ENCODE measurements around the gene INSR. TPM values are rescaled to one million over a fixed set of nuclear protein-coding genes. Genes with fewer than 3 reads are reported as not detected.

The INSR gene
- total and polyA plus RNA-seq, 7 experiments from 2014 or later: 0.29 to 9.9 (median 2.7) TPM

DNA sequence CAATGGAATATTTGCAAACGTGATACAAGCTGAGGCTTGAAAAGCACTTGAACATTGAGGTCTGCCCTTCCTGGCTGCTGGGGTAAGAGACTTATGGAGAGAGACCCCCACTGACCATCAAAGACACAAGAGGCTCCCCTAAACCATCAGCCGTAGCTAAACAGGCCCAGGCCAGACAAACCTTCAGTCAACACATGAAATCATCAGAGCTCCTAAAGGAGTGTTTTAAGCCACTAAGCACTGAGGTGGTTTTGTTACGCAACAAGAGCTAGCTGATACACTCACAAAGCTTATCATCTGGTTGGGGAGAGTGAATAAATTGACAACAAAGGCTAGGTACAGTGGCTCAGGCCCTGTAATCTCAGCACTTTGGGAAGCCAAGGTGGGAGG, 114.3 kb downstream of the INSR start:
- CTCF ChIA-PET: interaction anchor here (0.6 to 0.9 kb wide), 2 partner anchors 14 to 92 kb away, joined by 3 read pairs; no protein-coding TSS in a partner anchor

GRCh38 chr19:7177926-7178325, 116.3 kb downstream of the INSR start:
- Mint-ChIP-seq H3K27ac (no peak overlapping the region), H3K4me1 (peaks cover 4 to 16% (median 11%) of the 10 kb centered on the region in 7 donors), H3K36me3 (no peaks in the 10 kb centered on the region), H3K9me3 (peaks cover 0 to 2% (median 0%) of the 10 kb centered on the region in 11 donors), H3K4me3 (no peak overlapping the region), H3K27me3 (no peaks in the 10 kb centered on the region)
- Histone ChIP-seq H3K4me3 (ENCODE audit: low read length) (no peak overlapping the region), H3K4me1 (ENCODE audit: control insufficient read depth in 2 of 2, insufficient read depth in 2 of 2, low read length in 2 of 2) (peaks cover 4 to 8% of the 10 kb centered on the region in 2 donors), H3K27ac (ENCODE audit: low read depth, low read length) (no peak overlapping the region), H3K9me3 (ENCODE audit: control insufficient read depth in 2 of 3, low read length in 3 of 3) (no peaks in the 10 kb centered on the region), H3K27me3 (ENCODE audit: control insufficient read depth in 2 of 2, insufficient read depth in 2 of 2, low read length in 2 of 2) (no peaks in the 10 kb centered on the region), H3K36me3 (ENCODE audit: control insufficient read depth in 2 of 3, insufficient read depth in 3 of 3, low read length in 3 of 3) (no peaks in the 10 kb centered on the region)
- POLR2A ChIA-PET: interaction anchor here (0.6 kb wide), 1 partner anchor 162 kb away, joined by 3 read pairs; no protein-coding TSS in a partner anchor
- no peak for ATAC-seq
- intact Hi-C loops (cut with micrococcal nuclease): no loop called here
- CTCF ChIA-PET: no interaction called here
- DNase-seq: no peak

More for the DNA sequence above, 114.3 kb downstream of the INSR start:
- DNase-seq (no peak), ATAC-seq (no peak)
- H3K27ac Mint-ChIP-seq: no peak overlapping the region
- no peaks in the 10 kb centered on the region for H3K27me3 Mint-ChIP-seq
- H3K4me3 Mint-ChIP-seq: no peak overlapping the region
- intact Hi-C loops (cut with micrococcal nuclease): no loop called here
- H3K9me3 Mint-ChIP-seq: peaks cover 0 to 2% (median 0%) of the 10 kb centered on the region in 11 donors
- Histone ChIP-seq H3K27ac (ENCODE audit: low read depth, low read length) (no peak overlapping the region), H3K36me3 (ENCODE audit: control insufficient read depth in 2 of 3, insufficient read depth in 3 of 3, low read length in 3 of 3) (no peaks in the 10 kb centered on the region), H3K9me3 (ENCODE audit: control insufficient read depth in 2 of 3, low read length in 3 of 3) (no peaks in the 10 kb centered on the region), H3K27me3 (ENCODE audit: control insufficient read depth in 2 of 2, insufficient read depth in 2 of 2, low read length in 2 of 2) (no peaks in the 10 kb centered on the region), H3K4me1 (ENCODE audit: control insufficient read depth in 2 of 2, insufficient read depth in 2 of 2, low read length in 2 of 2) (peaks cover 5 to 21% of the 10 kb centered on the region in 2 donors), H3K4me3 (ENCODE audit: low read length) (no peak overlapping the region)
- peaks cover 4 to 26% (median 17%) of the 10 kb centered on the region in 7 donors for H3K4me1 Mint-ChIP-seq
- H3K36me3 Mint-ChIP-seq: no peaks in the 10 kb centered on the region
- POLR2A ChIA-PET: interaction anchor here (0.6 to 1.0 kb wide), 2 partner anchors 15 to 18 kb away, joined by 3 to 4 read pairs; no protein-coding TSS in a partner anchor

DNA sequence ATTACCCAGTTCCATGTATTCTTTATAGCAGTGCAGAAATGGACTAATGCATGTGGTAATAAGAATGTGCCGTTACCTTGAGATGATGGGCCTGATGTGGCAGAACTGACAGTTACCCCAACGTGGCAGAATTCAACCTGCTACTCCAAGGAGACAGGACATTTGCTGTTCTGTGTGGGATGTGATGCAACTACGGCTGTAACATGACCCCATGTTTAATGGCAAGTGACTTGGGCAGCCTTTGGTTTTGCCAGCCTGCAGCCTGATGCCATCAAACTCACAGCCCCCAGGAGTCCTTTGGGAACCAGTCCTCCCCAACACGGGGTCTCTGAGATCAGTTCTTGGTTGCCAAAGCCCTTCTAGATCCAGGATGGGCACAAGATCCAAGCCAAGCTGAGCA, 117.4 kb downstream of the INSR start:
- H3K27ac ChIP-seq (ENCODE audit: low read depth, low read length): no peak overlapping the region
- H3K4me3 Mint-ChIP-seq: no peak overlapping the region
- CTCF ChIA-PET: no interaction called here

DNA sequence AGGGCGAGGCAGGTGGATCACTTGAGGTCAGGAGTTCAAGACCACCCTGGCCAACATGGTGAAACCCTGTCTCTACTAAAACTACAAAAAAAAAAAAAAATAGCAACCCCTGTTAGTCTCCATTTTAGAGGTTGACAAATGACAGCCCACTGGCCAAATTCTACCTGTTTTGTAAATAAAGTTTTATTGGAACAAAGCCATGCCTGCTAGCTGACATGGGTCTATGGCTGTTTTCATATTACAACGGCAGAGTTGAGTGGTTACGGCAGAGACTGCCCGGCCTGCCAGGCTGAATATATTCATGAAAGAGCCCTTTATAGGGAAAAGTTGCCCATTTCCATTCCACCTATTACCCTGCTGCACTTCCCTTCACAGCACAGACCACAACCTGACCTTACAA, 121.4 kb downstream of the INSR start:
- Mint-ChIP-seq H3K4me1 (no peaks in the 10 kb centered on the region), H3K27ac (no peak overlapping the region), H3K36me3 (peaks cover 0 to 18% (median 5%) of the 10 kb centered on the region in 5 donors), H3K9me3 (peaks cover 0 to 19% (median 5%) of the 10 kb centered on the region in 11 donors), H3K4me3 (no peak overlapping the region), H3K27me3 (no peaks in the 10 kb centered on the region)
- Histone ChIP-seq H3K27ac (ENCODE audit: low read depth, low read length) (no peak overlapping the region), H3K4me3 (ENCODE audit: low read length) (no peak overlapping the region), H3K36me3 (ENCODE audit: control insufficient read depth in 2 of 3, insufficient read depth in 3 of 3, low read length in 3 of 3) (no peaks in the 10 kb centered on the region), H3K9me3 (ENCODE audit: control insufficient read depth in 2 of 3, low read length in 3 of 3) (peaks cover 0 to 5% (median 0%) of the 10 kb centered on the region in 3 experiments), H3K27me3 (ENCODE audit: control insufficient read depth in 2 of 2, insufficient read depth in 2 of 2, low read length in 2 of 2) (peaks cover 0 to 3% of the 10 kb centered on the region in 2 donors), H3K4me1 (ENCODE audit: control insufficient read depth in 2 of 2, insufficient read depth in 2 of 2, low read length in 2 of 2) (no peaks in the 10 kb centered on the region)
- intact Hi-C loops (cut with micrococcal nuclease): no loop called here
- no peak for ATAC-seq
- CTCF ChIA-PET: no interaction called here
- DNase-seq: no peak
- POLR2A ChIA-PET: no interaction called here

More for the DNA sequence above, 117.4 kb downstream of the INSR start:
- ATAC-seq (no peak), DNase-seq (no peak)
- H3K27ac Mint-ChIP-seq: no peak overlapping the region
- peaks cover 0 to 2% (median 0%) of the 10 kb centered on the region in 11 donors for H3K9me3 Mint-ChIP-seq
- H3K4me1 Mint-ChIP-seq: peaks cover 3 to 10% (median 8%) of the 10 kb centered on the region in 7 donors
- H3K27me3 Mint-ChIP-seq: no peaks in the 10 kb centered on the region
- peaks cover 0 to 3% of the 10 kb centered on the region in 2 donors for H3K4me1 ChIP-seq (ENCODE audit: control insufficient read depth in 2 of 2, insufficient read depth in 2 of 2, low read length in 2 of 2)
- no peak overlapping the region for H3K4me3 ChIP-seq (ENCODE audit: low read length)
- no peaks in the 10 kb centered on the region for H3K9me3 ChIP-seq (ENCODE audit: control insufficient read depth in 2 of 3, low read length in 3 of 3)
- POLR2A ChIA-PET: no interaction called here
- intact Hi-C loops (cut with micrococcal nuclease): no loop called here
- H3K36me3 ChIP-seq (ENCODE audit: control insufficient read depth in 2 of 3, insufficient read depth in 3 of 3, low read length in 3 of 3): no peaks in the 10 kb centered on the region
- H3K27me3 ChIP-seq (ENCODE audit: control insufficient read depth in 2 of 2, insufficient read depth in 2 of 2, low read length in 2 of 2): no peaks in the 10 kb centered on the region
- H3K36me3 Mint-ChIP-seq: no peaks in the 10 kb centered on the region

GRCh38 chr19:7170983-7171382, 123.2 kb downstream of the INSR start:
- ATAC-seq: no peak
- H3K36me3 ChIP-seq (ENCODE audit: control insufficient read depth in 2 of 3, insufficient read depth in 3 of 3, low read length in 3 of 3): no peaks in the 10 kb centered on the region
- no peak for DNase-seq
- H3K9me3 ChIP-seq (ENCODE audit: control insufficient read depth in 2 of 3, low read length in 3 of 3): peaks cover 0 to 5% (median 0%) of the 10 kb centered on the region in 3 experiments
- H3K27me3 ChIP-seq (ENCODE audit: control insufficient read depth in 2 of 2, insufficient read depth in 2 of 2, low read length in 2 of 2): peaks cover 0 to 3% of the 10 kb centered on the region in 2 donors
- no peaks in the 10 kb centered on the region for H3K27me3 Mint-ChIP-seq
- H3K4me1 ChIP-seq (ENCODE audit: control insufficient read depth in 2 of 2, insufficient read depth in 2 of 2, low read length in 2 of 2): no peaks in the 10 kb centered on the region
- no peak overlapping the region for H3K4me3 Mint-ChIP-seq
- POLR2A ChIA-PET: no interaction called here
- H3K36me3 Mint-ChIP-seq: peaks cover 0 to 18% (median 5%) of the 10 kb centered on the region in 5 donors
- no peaks in the 10 kb centered on the region for H3K4me1 Mint-ChIP-seq
- intact Hi-C loops (cut with micrococcal nuclease): no loop called here
- peaks cover 0 to 19% (median 5%) of the 10 kb centered on the region in 11 donors for H3K9me3 Mint-ChIP-seq
- H3K4me3 ChIP-seq (ENCODE audit: low read length): no peak overlapping the region
- H3K27ac ChIP-seq (ENCODE audit: low read depth, low read length): no peak overlapping the region
- no peak overlapping the region for H3K27ac Mint-ChIP-seq
- CTCF ChIA-PET: no interaction called here

DNA sequence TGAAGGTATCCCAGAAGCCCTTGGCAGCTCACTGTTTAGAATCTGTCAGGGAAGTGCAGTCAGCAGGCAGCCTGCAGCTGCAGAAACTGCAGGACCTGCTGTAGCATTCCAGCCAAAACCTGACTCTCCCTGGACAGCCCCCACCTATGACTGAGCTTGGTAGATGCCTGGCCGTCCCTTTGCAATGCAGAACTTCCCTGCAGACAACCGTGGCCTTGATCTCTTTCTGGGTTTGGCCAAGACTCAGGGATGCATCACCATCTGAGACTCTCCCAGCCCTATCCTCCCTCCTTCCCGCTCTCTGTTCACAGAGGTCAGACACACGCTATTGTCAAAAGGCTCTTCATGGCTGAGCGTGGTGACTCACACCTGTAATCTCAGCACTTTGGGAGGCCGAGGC, 125.3 kb downstream of the INSR start:
- H3K4me3 Mint-ChIP-seq: no peak overlapping the region
- peaks cover 0 to 3% of the 10 kb centered on the region in 2 donors for H3K27me3 ChIP-seq (ENCODE audit: control insufficient read depth in 2 of 2, insufficient read depth in 2 of 2, low read length in 2 of 2)
- H3K27ac ChIP-seq (ENCODE audit: low read depth, low read length): no peak overlapping the region
- no peaks in the 10 kb centered on the region for H3K36me3 ChIP-seq (ENCODE audit: control insufficient read depth in 2 of 3, insufficient read depth in 3 of 3, low read length in 3 of 3)
- H3K27ac Mint-ChIP-seq: no peak overlapping the region
- no peaks in the 10 kb centered on the region for H3K4me1 ChIP-seq (ENCODE audit: control insufficient read depth in 2 of 2, insufficient read depth in 2 of 2, low read length in 2 of 2)
- CTCF ChIA-PET: interaction anchor here (0.5 kb wide), 1 partner anchor 20 kb away, joined by 5 read pairs; no protein-coding TSS in a partner anchor
- peaks cover 0 to 19% (median 5%) of the 10 kb centered on the region in 11 donors for H3K9me3 Mint-ChIP-seq
- POLR2A ChIA-PET: no interaction called here
- intact Hi-C loops (cut with micrococcal nuclease): no loop called here
- DNase-seq: no peak
- ATAC-seq: no peak
- H3K4me3 ChIP-seq (ENCODE audit: low read length): no peak overlapping the region
- no peaks in the 10 kb centered on the region for H3K27me3 Mint-ChIP-seq
- H3K4me1 Mint-ChIP-seq: no peaks in the 10 kb centered on the region
- H3K36me3 Mint-ChIP-seq: peaks cover 0 to 18% (median 5%) of the 10 kb centered on the region in 5 donors
- peaks cover 0 to 5% (median 0%) of the 10 kb centered on the region in 3 experiments for H3K9me3 ChIP-seq (ENCODE audit: control insufficient read depth in 2 of 3, low read length in 3 of 3)

GRCh38 chr19:7161292-7161691, 132.9 kb downstream of the INSR start:
- Mint-ChIP-seq H3K4me3 (no peak overlapping the region), H3K27ac (no peak overlapping the region), H3K9me3 (no peaks in the 10 kb centered on the region), H3K27me3 (no peaks in the 10 kb centered on the region), H3K36me3 (peaks cover 0 to 4% (median 2%) of the 10 kb centered on the region in 5 donors), H3K4me1 (no peaks in the 10 kb centered on the region)
- Histone ChIP-seq H3K4me1 (ENCODE audit: control insufficient read depth in 2 of 2, insufficient read depth in 2 of 2, low read length in 2 of 2) (no peaks in the 10 kb centered on the region), H3K36me3 (ENCODE audit: control insufficient read depth in 2 of 3, insufficient read depth in 3 of 3, low read length in 3 of 3) (no peaks in the 10 kb centered on the region), H3K27me3 (ENCODE audit: control insufficient read depth in 2 of 2, insufficient read depth in 2 of 2, low read length in 2 of 2) (no peaks in the 10 kb centered on the region), H3K4me3 (ENCODE audit: low read length) (no peak overlapping the region), H3K9me3 (ENCODE audit: control insufficient read depth in 2 of 3, low read length in 3 of 3) (no peaks in the 10 kb centered on the region), H3K27ac (ENCODE audit: low read depth, low read length) (no peak overlapping the region)
- intact Hi-C loops (cut with micrococcal nuclease): no loop called here
- ATAC-seq (no peak), DNase-seq (no peak)
- ChIA-PET POLR2A (no interaction called here), CTCF (no interaction called here)

All from naive thymus-derived CD4-positive, alpha-beta T cell (primary cell).